GM23338 (cell line): ENCODE results near the gene ITPR2.

ENCODE experiments used
- CTCF ChIP-seq, 2 experiments: fragments of 200-600 bp in 1 of 2; sonication (generic) in 1 of 2; conservative IDR thresholded peaks; 2 replicates each; pipeline versions ENCODE4 v1.5.1 to v1.6.1; 2016 to 2017; ENCODE audit warnings: antibody characterized with exemption in 2 of 2, low read depth in 2 of 2, mild to moderate bottlenecking in 2 of 2, moderate library complexity in 1 of 2
- EZH2 ChIP-seq: fragments of 200-600 bp; sonication (generic); IDR thresholded peaks from one replicate; pipeline ENCODE4 v1.8.0; 2017; ENCODE audit warnings: antibody characterized with exemption, mild to moderate bottlenecking, low read depth; ENCODE audit not compliant: unreplicated experiment
- EZH2phosphoT487 ChIP-seq: fragments of 200-600 bp; sonication (generic); IDR thresholded peaks from one replicate; pipeline ENCODE4 v1.8.1; 2018; ENCODE audit warnings: antibody characterized with exemption; ENCODE audit not compliant: unreplicated experiment
- REST ChIP-seq: IDR thresholded peaks from one replicate; pipeline ENCODE4 v1.6.1; 2018; ENCODE audit warnings: antibody characterized with exemption; ENCODE audit not compliant: unreplicated experiment

DNA sequence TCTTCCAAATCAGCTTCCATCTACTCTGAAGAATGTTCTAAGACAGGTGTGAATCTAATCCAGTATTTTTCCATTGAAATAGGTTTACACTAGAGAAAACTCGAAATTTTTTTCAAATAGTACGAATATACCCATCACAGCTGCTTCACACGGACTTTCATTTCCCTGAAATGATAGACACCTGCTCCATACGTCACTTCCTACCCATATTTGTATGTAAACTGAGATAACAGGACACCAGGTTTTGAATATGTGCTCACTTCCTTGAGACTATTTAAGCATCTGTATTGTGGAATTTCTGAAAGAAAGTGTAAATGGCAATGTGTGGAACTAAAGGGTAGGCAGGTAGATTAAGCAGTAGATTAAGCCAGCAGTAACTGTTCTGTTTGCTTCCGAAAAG lies 13.4 kb upstream of the ITPR2 start:
- TF ChIP-seq EZH2 (no peak), CTCF (conservative IDR thresholded peaks at IDR 0.05; ENCODE audit: low read depth in 2 of 2) (no peak), REST (no peak), EZH2phosphoT487 (no peak)
